GM23338 (cell line): ENCODE measurements around the gene CDK5R2. TPM values are rescaled to one million over a fixed set of nuclear protein-coding genes. Genes with fewer than 3 reads are reported as not detected.

ENCODE experiments used
- ATAC-seq: fragments of 200-7000 bp; cut with Tn5 transposase; 3 replicates; pipeline ENCODE4 v1.9.1; 2020
- DNase-seq: peaks from one replicate; pipeline ENCODE4 v3.0.0-alpha.2; 2015; ENCODE audit warnings: low spot score
- H2AFZ ChIP-seq: fragments of 200-600 bp; sonication (generic); 2 replicates; pipeline ENCODE4 v1.8.0; 2016; ENCODE audit warnings: antibody characterized with exemption, mild to moderate bottlenecking, moderate library complexity
- H3F3A ChIP-seq: fragments of 200-600 bp; sonication (generic); replicated peaks from 2 replicates; pipeline ENCODE4 v1.8.0; 2017; ENCODE audit warnings: antibody characterized with exemption, mixed run types, low read depth
- H3K27ac ChIP-seq: fragments of 200-600 bp; sonication (generic); 2 replicates; pipeline ENCODE4 v1.6.1; 2016; ENCODE audit warnings: low read depth
- H3K27me3 ChIP-seq: fragments of 200-600 bp; sonication (generic); 2 replicates; pipeline ENCODE4 v1.8.0; 2016; ENCODE audit warnings: mild to moderate bottlenecking, mixed run types, moderate library complexity; ENCODE audit not compliant: insufficient read depth
- H3K36me3 ChIP-seq: fragments of 200-600 bp; sonication (generic); 2 replicates; pipeline ENCODE4 v1.8.0; 2016; ENCODE audit warnings: mild to moderate bottlenecking; ENCODE audit not compliant: insufficient read depth
- H3K4me1 ChIP-seq: fragments of 200-600 bp; sonication (generic); 2 replicates; pipeline ENCODE4 v1.8.0; 2016; ENCODE audit warnings: mild to moderate bottlenecking, moderate library complexity; ENCODE audit not compliant: insufficient read depth
- H3K4me2 ChIP-seq: fragments of 200-600 bp; sonication (generic); 2 replicates; pipeline ENCODE4 v1.7.1; 2017; ENCODE audit warnings: mixed run types
- H3K4me3 ChIP-seq: fragments of 200-600 bp; sonication (generic); 2 replicates; pipeline ENCODE4 v1.6.1; 2016; ENCODE audit warnings: mixed run types
- H3K79me2 ChIP-seq: fragments of 200-600 bp; sonication (generic); replicated peaks from 2 replicates; pipeline ENCODE4 v1.8.0; 2017; ENCODE audit warnings: mild to moderate bottlenecking; ENCODE audit not compliant: insufficient read depth
- H3K9me2 ChIP-seq: fragments of 200-600 bp; sonication (generic); 2 replicates; pipeline ENCODE4 v1.8.0; 2017; ENCODE audit not compliant: insufficient read depth
- H4K20me1 ChIP-seq: fragments of 200-600 bp; sonication (generic); replicated peaks from 2 replicates; pipeline ENCODE4 v1.8.0; 2017; ENCODE audit warnings: mild to moderate bottlenecking; ENCODE audit not compliant: insufficient read depth
- H3K27ac Mint-ChIP-seq: 2 replicates; pipeline ENCODE4 v1.8.0; 2020; ENCODE audit warnings: inconsistent platforms, mild to moderate bottlenecking, moderate library complexity, mixed read lengths
- H3K27me3 Mint-ChIP-seq: 3 replicates; pipeline ENCODE4 v1.8.0; 2022; ENCODE audit warnings: low read depth, mild to moderate bottlenecking, moderate library complexity, mixed read lengths, inconsistent platforms; ENCODE audit not compliant: insufficient read depth, poor library complexity
- H3K36me3 Mint-ChIP-seq: 3 replicates; pipeline ENCODE4 v1.8.0; 2021; ENCODE audit warnings: low read depth, mild to moderate bottlenecking, inconsistent platforms, moderate library complexity, mixed read lengths
- H3K4me1 Mint-ChIP-seq: 3 replicates; pipeline ENCODE4 v1.8.0; 2020; ENCODE audit warnings: mild to moderate bottlenecking, inconsistent platforms, mixed read lengths
- H3K4me3 Mint-ChIP-seq: 3 replicates; pipeline ENCODE4 v1.8.0; 2021; ENCODE audit warnings: moderate library complexity, mild to moderate bottlenecking, inconsistent platforms, mixed read lengths
- H3K9me3 Mint-ChIP-seq: 3 replicates; pipeline ENCODE4 v1.8.0; 2020; ENCODE audit warnings: moderate library complexity, mild to moderate bottlenecking, inconsistent platforms, mixed read lengths
- CREB1 ChIP-seq: fragments of 250-450 bp; sonication (Bioruptor Pico); IDR thresholded peaks from 2 replicates; pipeline ENCODE4 v1.5.0; 2020; ENCODE audit warnings: low read depth, mild to moderate bottlenecking, moderate library complexity
- CTCF ChIP-seq, 2 experiments: fragments of 200-600 bp in 1 of 2; sonication (generic) in 1 of 2; conservative IDR thresholded peaks; 2 replicates each; pipeline versions ENCODE4 v1.5.1 to v1.6.1; 2016 to 2017; ENCODE audit warnings: antibody characterized with exemption in 2 of 2, low read depth in 2 of 2, mild to moderate bottlenecking in 2 of 2, moderate library complexity in 1 of 2
- EZH2 ChIP-seq: fragments of 200-600 bp; sonication (generic); IDR thresholded peaks from one replicate; pipeline ENCODE4 v1.8.0; 2017; ENCODE audit warnings: antibody characterized with exemption, mild to moderate bottlenecking, low read depth; ENCODE audit not compliant: unreplicated experiment
- EZH2phosphoT487 ChIP-seq: fragments of 200-600 bp; sonication (generic); IDR thresholded peaks from one replicate; pipeline ENCODE4 v1.8.1; 2018; ENCODE audit warnings: antibody characterized with exemption; ENCODE audit not compliant: unreplicated experiment
- JUNB ChIP-seq: IDR thresholded peaks from one replicate; pipeline ENCODE4 v1.6.1; 2016; ENCODE audit warnings: antibody characterized with exemption; ENCODE audit not compliant: unreplicated experiment
- NANOG ChIP-seq: IDR thresholded peaks from 2 replicates; pipeline ENCODE4 v1.6.1; 2016; ENCODE audit warnings: antibody characterized with exemption, borderline replicate concordance
- POLR2AphosphoS5 ChIP-seq: IDR thresholded peaks from 2 replicates; pipeline ENCODE4 v1.6.1; 2016; ENCODE audit warnings: antibody characterized with exemption, low read depth
- REST ChIP-seq: IDR thresholded peaks from one replicate; pipeline ENCODE4 v1.6.1; 2018; ENCODE audit warnings: antibody characterized with exemption; ENCODE audit not compliant: unreplicated experiment
- STAT1 ChIP-seq: IDR thresholded peaks from one replicate; pipeline ENCODE4 v1.6.1; 2016; ENCODE audit warnings: antibody characterized with exemption; ENCODE audit not compliant: unreplicated experiment
- ZNF331 ChIP-seq: fragments of 250-450 bp; sonication (Bioruptor Pico); IDR thresholded peaks from 2 replicates; pipeline ENCODE4 v1.5.0; 2020; ENCODE audit warnings: low read depth, mild to moderate bottlenecking, moderate library complexity
- ZNF462 ChIP-seq: fragments of 250-450 bp; sonication (Bioruptor Pico); IDR thresholded peaks from 2 replicates; pipeline ENCODE4 v1.5.0; 2020; ENCODE audit warnings: mild to moderate bottlenecking, moderate library complexity
- polyA plus RNA-seq: library from polyadenylated mRNA; unstranded; fragments of >200 nt; fragmentation: Nextera tagmentation; extraction: Ambion mirVana; gene quantifications from 2 replicates; pipeline ENCODE4 v1.2.1, GENCODE V29; 2016
- total RNA-seq: library from RNA; depleted of rRNA; stranded (reverse); fragments of >200 nt; shearing (Covaris generic); gene quantifications from 2 replicates; pipeline ENCODE4 v1.2.3, GENCODE V29; 2014

Gene CDK5R2
- total and polyA plus RNA-seq, 2 experiments from 2014 or later, result 0.56 TPM; not detected in 1

GRCh38 chr2:219003267-219003634 is 43.8 kb downstream of the CDK5R2 start:
- H3K27me3 Mint-ChIP-seq, result peaks cover 75% of the 10 kb centered on the region
- Histone ChIP-seq H4K20me1 (peaks cover 4% of the 10 kb centered on the region; the same call in 1 of the 2 replicates), H3K4me3 (peak overlapping the region; percentile 72), H2AFZ (no peak overlapping the region), H3K79me2 (no peaks in the 10 kb centered on the region), H3K4me1 (peaks cover 36% of the 10 kb centered on the region), H3F3A (0 out of 2 replicates have a peak, but pooled peaks cover 6% of the 10 kb centered on the region), H3K4me2 (peak overlapping the region; percentile 90), H3K36me3 (no peaks in the 10 kb centered on the region), H3K27ac (no peak overlapping the region), H3K27me3 (peaks cover 94% of the 10 kb centered on the region), H3K9me2 (no peaks in the 10 kb centered on the region)
- ATAC-seq, result peak; percentile 70
- H3K9me3 Mint-ChIP-seq, result peaks cover 2% of the 10 kb centered on the region; the same call in 1 of the 3 replicates
- peaks cover 24% of the 10 kb centered on the region for H3K4me1 Mint-ChIP-seq
- no peak overlapping the region for H3K27ac Mint-ChIP-seq
- H3K4me3 Mint-ChIP-seq, result peak overlapping the region; percentile 86
- H3K36me3 Mint-ChIP-seq, result no peaks in the 10 kb centered on the region; the same call in 2 of the 3 replicates
- peak; percentile 37 for TF ChIP-seq EZH2
- TF ChIP-seq POLR2AphosphoS5, result no peak
- no peak for DNase-seq

GRCh38 chr2:219003979-219004378 is 44.5 kb downstream of the CDK5R2 start:
- Histone ChIP-seq H3K27ac (no peak overlapping the region), H3K27me3 (peaks cover 86% of the 10 kb centered on the region), H3F3A (0 out of 2 replicates have a peak, but pooled peaks cover 4% of the 10 kb centered on the region), H4K20me1 (peaks cover 4% of the 10 kb centered on the region; the same call in 1 of the 2 replicates), H2AFZ (no peak overlapping the region), H3K4me1 (peaks cover 31% of the 10 kb centered on the region), H3K4me3 (no peak overlapping the region), H3K4me2 (peak overlapping the region; percentile 90; the same call in 1 of the 2 replicates), H3K9me2 (no peaks in the 10 kb centered on the region), H3K36me3 (no peaks in the 10 kb centered on the region), H3K79me2 (no peaks in the 10 kb centered on the region)
- no peak for ATAC-seq
- no peaks in the 10 kb centered on the region; the same call in 2 of the 3 replicates for H3K36me3 Mint-ChIP-seq
- no peak for DNase-seq
- no peak overlapping the region for H3K4me3 Mint-ChIP-seq
- no peak overlapping the region for H3K27ac Mint-ChIP-seq
- peaks cover 2% of the 10 kb centered on the region; the same call in 1 of the 3 replicates for H3K9me3 Mint-ChIP-seq
- H3K27me3 Mint-ChIP-seq, result peaks cover 69% of the 10 kb centered on the region
- H3K4me1 Mint-ChIP-seq, result peaks cover 20% of the 10 kb centered on the region
- TF ChIP-seq EZH2 (no peak), REST (no peak), CTCF (conservative IDR thresholded peaks at IDR 0.05; ENCODE audit: low read depth in 2 of 2) (no peak), EZH2phosphoT487 (no peak), JUNB (no peak), CREB1 (CRISPR knock-in tag) (no peak), STAT1 (no peak), NANOG (no peak), ZNF462 (CRISPR knock-in tag) (no peak), ZNF331 (no peak)
